Adrenal gland (tissue), 5 donors: ENCODE data around the gene SLC44A4.
A peak's percentile ranks its signal among the peaks of the same experiment; 100 is the strongest.

Source experiments
- CTCF ChIP-seq, 6 experiments: fragments of 450-650 bp in 4 of 6; fragments of 200-600 bp in 2 of 6; sonication (generic) in 1 of 6; IDR thresholded peaks; 1 replicate in 5 of 6; 2 replicates in 1 of 6; pipeline versions ENCODE4 v1.5.1 to v1.8.0; 2016 to 2021; ENCODE audit warnings: antibody characterized with exemption in 6 of 6, mild to moderate bottlenecking in 2 of 6, moderate library complexity in 1 of 6
- POLR2A ChIP-seq, 2 donors: fragments of 450-650 bp; IDR thresholded peaks; one replicate each; pipeline ENCODE4 v1.6.1; 2017; ENCODE audit warnings: antibody characterized with exemption in 2 of 2, mild to moderate bottlenecking in 2 of 2, moderate library complexity in 1 of 2
- donor health status: DM: no; HTN: no; CAD: no.

- TF ChIP-seq CTCF (IDR thresholded peaks at IDR 0.05) (peak; percentile 17 to 68 (median 54)), POLR2A (IDR thresholded peaks at IDR 0.05) (no peak)
Measured at GRCh38 chr6:31888276-31889258, 9.8 kb upstream of the SLC44A4 start.
